M059J (cell line): Measurements from ENCODE around the gene IL36RN. TPM values are rescaled to one million over a fixed set of nuclear protein-coding genes. Genes with fewer than 3 reads are reported as not detected.

ENCODE experiments used
- DNase-seq: peaks from one replicate; pipeline ENCODE4 v3.0.0-alpha.2; 2012; ENCODE audit warnings: low read depth
- total RNA-seq: library from RNA; depleted of rRNA; stranded (reverse); fragments of >200 nt; shearing (Covaris generic); gene quantifications from 2 replicates; pipeline ENCODE4 v1.2.3, GENCODE V29; 2014; rRNA removed

IL36RN gene
- total RNA-seq, 1 experiment from 2014 or later = not detected

GRCh38 chr2:113098532-113098931 is 39.5 kb downstream of the IL36RN start:
- no peak for DNase-seq

GRCh38 chr2:113102133-113102532 is 43.1 kb downstream of the IL36RN start:
- no peak for DNase-seq

DNA sequence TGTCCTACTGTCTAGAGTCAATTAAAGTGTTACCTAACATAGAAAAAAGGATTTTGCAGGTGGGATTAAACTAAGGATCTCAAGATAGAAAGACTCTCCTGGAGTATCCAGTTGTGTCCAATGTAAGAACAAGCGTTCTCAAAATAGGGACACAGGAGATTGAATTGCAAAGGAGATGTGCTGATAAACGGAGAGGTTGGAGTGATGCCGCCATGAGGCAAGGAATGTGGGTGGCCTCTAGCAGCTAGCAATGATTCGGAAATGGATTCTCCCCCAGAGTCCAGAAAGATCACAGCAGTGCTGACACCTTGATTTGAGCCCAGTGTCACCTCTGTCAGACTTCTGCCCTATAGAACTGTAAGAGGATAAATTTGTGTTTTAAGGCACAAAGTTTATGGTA is 44.3 kb downstream of the IL36RN start:
- no peak for DNase-seq

DNA sequence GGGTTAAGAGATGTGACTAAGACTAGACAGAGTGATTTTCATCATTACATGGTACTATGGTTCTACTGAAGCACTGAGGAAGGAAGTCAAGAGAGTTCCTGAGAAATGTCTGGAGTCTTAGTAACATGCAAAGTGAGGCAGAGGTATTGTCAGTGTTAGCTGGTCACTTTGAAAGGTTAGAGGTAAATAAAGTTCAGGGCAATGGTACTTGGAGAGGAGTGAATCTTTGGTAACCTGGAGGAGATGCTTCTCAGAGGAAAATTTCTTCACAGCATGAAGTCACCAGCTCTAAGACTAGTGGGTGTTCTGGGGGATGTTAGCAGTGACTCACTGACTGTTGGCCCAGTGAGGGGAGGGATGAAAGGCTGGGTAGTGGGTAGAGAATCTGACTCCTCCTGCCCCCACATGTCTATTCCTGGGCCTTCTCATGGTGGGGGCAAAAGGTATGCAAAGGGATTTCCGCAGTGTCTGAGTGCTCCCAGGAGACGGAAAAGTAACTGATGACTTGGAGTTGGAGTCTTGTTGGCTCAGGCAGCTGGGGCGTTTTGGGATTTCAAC is 45.1 kb downstream of the IL36RN start:
- no peak for DNase-seq

- DNase-seq = peak; percentile 67
Observed at GRCh38 chr2:113105047-113105785, 46.2 kb downstream of the IL36RN start.

- DNase-seq = no peak
Observed at GRCh38 chr2:113111121-113111520, 52.1 kb downstream of the IL36RN start.

DNA sequence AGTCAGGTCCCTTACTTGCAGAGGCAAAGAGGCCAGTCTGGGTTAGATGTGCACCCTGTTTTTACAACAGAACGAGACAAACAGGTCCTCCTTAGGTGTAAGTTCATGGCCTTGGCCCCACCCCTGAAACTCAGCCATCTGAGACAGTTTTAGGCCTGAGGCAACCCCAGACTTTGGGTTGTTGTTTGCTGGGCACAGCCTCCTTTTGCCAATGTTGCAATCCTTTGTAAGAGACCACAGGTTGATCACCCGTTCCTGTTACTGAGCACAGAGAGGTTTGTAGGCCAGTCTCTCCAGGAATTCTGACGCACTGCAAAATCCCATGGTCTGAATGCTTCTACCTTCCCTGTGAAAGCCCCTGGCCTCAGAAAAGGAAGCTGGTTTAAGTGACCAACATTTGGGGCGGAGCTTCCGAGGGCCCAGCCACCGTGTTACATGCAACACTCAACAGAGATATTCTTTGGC is 52.9 kb downstream of the IL36RN start:
- DNase-seq = no peak

GRCh38 chr2:113112441-113112840 is 53.4 kb downstream of the IL36RN start:
- no peak for DNase-seq

DNA sequence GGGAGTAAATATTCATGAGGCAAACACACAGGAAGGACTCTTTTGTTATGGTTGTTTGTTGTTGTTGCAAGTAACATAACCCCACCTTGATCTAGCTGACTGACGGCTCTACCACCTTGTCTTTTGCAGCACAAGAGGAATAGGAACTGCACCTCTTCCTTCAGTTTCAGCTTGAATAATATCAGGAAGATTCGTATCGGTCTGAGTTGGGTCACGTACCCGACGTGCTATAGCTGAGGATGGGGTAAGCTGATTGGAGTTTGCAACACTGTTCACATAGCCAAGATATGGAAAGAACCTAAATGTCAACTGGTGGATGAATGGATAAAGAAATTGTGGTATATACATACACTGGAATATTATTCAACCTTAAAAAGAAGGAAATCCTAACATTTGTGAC is 53.9 kb downstream of the IL36RN start:
- no peak for DNase-seq

- no peak for DNase-seq
Observed at GRCh38 chr2:113113807-113114206, 54.8 kb downstream of the IL36RN start.

Other genes starting within 250 kb of the IL36RN start
- gene IL1B, start 222.4 kb upstream of the IL36RN start, total RNA-seq = 2.6 and 4.2 TPM in 2 replicates
- gene IL37, start 148.0 kb upstream of the IL36RN start, total RNA-seq = 0.30 TPM in 1 of 2 replicates, not detected in the other
- gene IL36G, start 81.2 kb upstream of the IL36RN start, total RNA-seq = not detected in 2 replicates
- not detected in 2 replicates for gene IL36A, start 53.7 kb upstream of the IL36RN start, total RNA-seq
- not detected in 2 replicates for gene IL36B, start 6.3 kb upstream of the IL36RN start, total RNA-seq
- gene IL1F10, start 8.8 kb downstream of the IL36RN start, total RNA-seq = not detected in 2 replicates
- gene IL1RN, start 68.4 kb downstream of the IL36RN start, total RNA-seq = 0.05 TPM in 1 of 2 replicates, not detected in the other
- gene PSD4, start 114.8 kb downstream of the IL36RN start, total RNA-seq = 6.4 and 14.7 TPM in 2 replicates
- 5.2 and 6.1 TPM in 2 replicates for gene PAX8, start 219.7 kb downstream of the IL36RN start, total RNA-seq